Measurements from ENCODE around the gene CCDC106. TPM values are rescaled to one million over a fixed set of nuclear protein-coding genes. Genes with fewer than 3 reads are reported as not detected.

Gene CCDC106
- total RNA-seq, 4 donors from 2014 or later = 1.8 to 24.1 (median 8.4) TPM

DNA sequence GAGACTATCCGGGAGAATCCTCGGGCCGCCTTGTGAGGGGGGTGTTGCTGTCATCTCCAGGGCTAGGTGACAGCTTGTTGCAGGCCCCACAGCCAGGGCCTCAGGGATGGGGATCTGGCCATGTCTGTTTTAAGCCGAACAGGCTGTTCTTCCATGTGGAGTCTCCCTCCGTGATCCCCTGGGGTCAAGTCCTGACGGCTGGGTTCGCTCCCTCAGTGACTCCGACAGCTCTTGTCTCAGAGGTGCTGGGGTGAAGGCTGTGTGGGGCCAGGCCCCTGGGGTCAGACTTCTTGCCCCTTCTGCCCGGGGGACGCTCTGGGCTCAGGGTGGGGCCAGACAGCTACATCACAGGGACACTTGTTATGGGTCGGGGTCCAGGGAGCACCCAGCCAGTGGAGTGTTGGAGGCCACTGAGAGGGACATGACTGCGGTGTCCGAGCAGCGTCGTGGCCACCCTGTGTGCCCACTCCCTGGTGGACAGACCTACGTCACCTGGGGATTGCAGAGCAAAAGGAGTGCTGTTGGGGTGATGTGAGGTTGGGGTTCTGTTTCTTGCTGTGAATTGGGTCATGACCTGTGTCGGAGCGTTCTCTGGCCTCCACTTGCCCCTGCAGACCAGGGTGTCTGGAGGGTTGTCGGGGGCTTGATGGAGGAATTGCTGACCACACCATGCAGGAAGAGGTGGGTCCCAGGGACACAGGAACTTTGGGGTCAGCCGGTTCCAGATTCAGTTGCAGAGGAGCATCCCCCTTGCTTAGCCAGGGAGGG, 48.5 kb downstream of the CCDC106 start:
- TF ChIP-seq, protein P1, sequence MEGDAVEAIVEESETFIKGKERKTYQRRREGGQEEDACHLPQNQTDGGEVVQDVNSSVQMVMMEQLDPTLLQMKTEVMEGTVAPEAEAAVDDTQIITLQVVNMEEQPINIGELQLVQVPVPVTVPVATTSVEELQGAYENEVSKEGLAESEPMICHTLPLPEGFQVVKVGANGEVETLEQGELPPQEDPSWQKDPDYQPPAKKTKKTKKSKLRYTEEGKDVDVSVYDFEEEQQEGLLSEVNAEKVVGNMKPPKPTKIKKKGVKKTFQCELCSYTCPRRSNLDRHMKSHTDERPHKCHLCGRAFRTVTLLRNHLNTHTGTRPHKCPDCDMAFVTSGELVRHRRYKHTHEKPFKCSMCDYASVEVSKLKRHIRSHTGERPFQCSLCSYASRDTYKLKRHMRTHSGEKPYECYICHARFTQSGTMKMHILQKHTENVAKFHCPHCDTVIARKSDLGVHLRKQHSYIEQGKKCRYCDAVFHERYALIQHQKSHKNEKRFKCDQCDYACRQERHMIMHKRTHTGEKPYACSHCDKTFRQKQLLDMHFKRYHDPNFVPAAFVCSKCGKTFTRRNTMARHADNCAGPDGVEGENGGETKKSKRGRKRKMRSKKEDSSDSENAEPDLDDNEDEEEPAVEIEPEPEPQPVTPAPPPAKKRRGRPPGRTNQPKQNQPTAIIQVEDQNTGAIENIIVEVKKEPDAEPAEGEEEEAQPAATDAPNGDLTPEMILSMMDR (IDR thresholded peaks at IDR 0.05; ENCODE audit: low read depth) = no peak

DNA sequence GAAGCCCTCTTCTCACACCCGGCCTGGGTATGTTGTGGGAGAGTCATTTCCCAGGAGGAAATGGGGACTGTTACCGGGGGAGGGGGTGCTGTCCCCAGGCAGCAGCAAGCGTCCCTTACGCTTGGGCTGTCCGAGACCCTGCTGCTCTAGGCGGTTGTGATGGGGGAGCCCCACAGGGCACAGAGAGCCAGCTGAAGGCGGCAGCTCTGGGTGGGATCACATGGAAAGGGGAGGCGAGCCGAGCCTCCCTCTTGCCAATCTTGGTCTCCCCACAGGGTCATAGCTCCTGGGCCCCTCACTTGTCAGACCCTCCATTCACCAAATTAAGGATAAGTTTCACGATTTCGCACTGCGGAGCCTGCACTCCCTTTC, 49.0 kb downstream of the CCDC106 start:
- TF ChIP-seq, protein P1 (IDR thresholded peaks at IDR 0.05; ENCODE audit: low read depth) = no peak

DNA sequence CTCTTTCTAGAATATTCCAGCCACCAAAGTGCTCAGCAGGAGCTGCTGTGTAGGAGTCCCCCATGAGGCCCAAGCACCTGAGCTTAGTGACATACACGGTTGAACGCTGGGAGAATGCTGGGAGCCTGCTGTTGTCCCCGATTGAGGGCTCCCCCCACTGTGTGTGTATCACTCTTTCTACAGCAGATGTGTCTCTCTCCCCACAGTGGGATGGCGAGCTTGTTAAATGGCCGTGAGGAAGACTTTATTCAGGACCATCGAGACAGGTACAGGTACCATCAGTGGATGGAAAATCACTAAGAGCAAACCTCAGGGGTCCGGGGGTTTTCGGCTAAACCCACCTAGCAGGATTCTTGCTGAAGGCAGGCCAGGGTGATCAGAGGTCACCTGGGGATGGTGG, 49.7 kb downstream of the CCDC106 start:
- TF ChIP-seq, protein P1 (IDR thresholded peaks at IDR 0.05; ENCODE audit: low read depth) = no peak

GRCh38 chr19:55698256-55698655, 50.2 kb downstream of the CCDC106 start:
- TF ChIP-seq, protein P1 (IDR thresholded peaks at IDR 0.05; ENCODE audit: low read depth) = no peak

- TF ChIP-seq, protein P1 (IDR thresholded peaks at IDR 0.05; ENCODE audit: low read depth) = no peak
Observed at GRCh38 chr19:55699221-55699620, 51.2 kb downstream of the CCDC106 start.

GRCh38 chr19:55700813-55701212, 52.8 kb downstream of the CCDC106 start:
- TF ChIP-seq, protein P1 (IDR thresholded peaks at IDR 0.05; ENCODE audit: low read depth) = no peak

- TF ChIP-seq, protein P1 (IDR thresholded peaks at IDR 0.05; ENCODE audit: low read depth) = no peak
Observed at GRCh38 chr19:55702131-55702627, 54.2 kb downstream of the CCDC106 start.

Other genes with a start within 250 kb of the CCDC106 start
- 10 to 100 TPM in 1 of 4 donors, 1 to 10 TPM in 3; 4.1 to 12.8 (median 8.6) TPM for gene UBE2S, start 240.4 kb upstream of the CCDC106 start, total RNA-seq
- gene SHISA7, start 204.9 kb upstream of the CCDC106 start, total RNA-seq = under 1 TPM in 1 of 4 donors, not detected in 3; 0.16 TPM
- gene ISOC2, start 186.6 kb upstream of the CCDC106 start, total RNA-seq = 10 to 100 TPM; 38.2 to 62.4 (median 45.7) TPM
- gene C19orf85, start 183.5 kb upstream of the CCDC106 start, total RNA-seq = not detected
- 1 to 10 TPM in 3 of 4 donors, under 1 TPM in 1; 0.88 to 2.6 (median 2.3) TPM for gene ZNF628, start 171.6 kb upstream of the CCDC106 start, total RNA-seq
- gene NAT14, start 163.0 kb upstream of the CCDC106 start, total RNA-seq = 1 to 10 TPM; 1.0 to 2.3 (median 1.6) TPM
- 10 to 100 TPM in 2 of 4 donors, 1 to 10 TPM in 2; 2.1 to 16.7 (median 9.1) TPM for gene SSC5D, start 159.8 kb upstream of the CCDC106 start, total RNA-seq
- not detected for gene SBK2, start 111.1 kb upstream of the CCDC106 start, total RNA-seq
- not detected for gene SBK3, start 102.7 kb upstream of the CCDC106 start, total RNA-seq
- gene ZNF579, start 67.4 kb upstream of the CCDC106 start, total RNA-seq = 1 to 10 TPM in 1 of 4 donors, under 1 TPM in 2, not detected in 1; 0.51 to 5.3 (median 0.66) TPM
- gene FIZ1, start 48.7 kb upstream of the CCDC106 start, total RNA-seq = 10 to 100 TPM in 1 of 4 donors, 1 to 10 TPM in 3; 1.8 to 12.1 (median 2.7) TPM
- gene ZNF524, start 47.9 kb upstream of the CCDC106 start, total RNA-seq = 10 to 100 TPM in 3 of 4 donors, 1 to 10 TPM in 1; 3.8 to 33.5 (median 26.4) TPM
- gene ZNF865, start 42.6 kb upstream of the CCDC106 start, total RNA-seq = 1 to 10 TPM; 1.8 to 8.9 (median 3.6) TPM
- 1 to 10 TPM; 1.3 to 6.0 (median 2.3) TPM for gene ZNF784, start 23.6 kb upstream of the CCDC106 start, total RNA-seq
- gene ZNF580, start 7.2 kb upstream of the CCDC106 start, total RNA-seq = 10 to 100 TPM in 3 of 4 donors, 1 to 10 TPM in 1; 5.9 to 35.4 (median 12.3) TPM
- 10 to 100 TPM in 3 of 4 donors, 1 to 10 TPM in 1; 6.4 to 25.5 (median 19.0) TPM for gene ZNF581, start 4.6 kb upstream of the CCDC106 start, total RNA-seq
- 10 to 100 TPM; 51.8 to 96.8 (median 72.5) TPM for gene U2AF2, start 6.8 kb downstream of the CCDC106 start, total RNA-seq
- 100 to 1,000 TPM in 1 of 4 donors, 10 to 100 TPM in 3; 27.6 to 118 (median 59.7) TPM for gene EPN1, start 27.0 kb downstream of the CCDC106 start, total RNA-seq
- gene NLRP9, start 90.2 kb downstream of the CCDC106 start, total RNA-seq = not detected
- not detected for gene RFPL4A, start 110.9 kb downstream of the CCDC106 start, total RNA-seq
- gene RFPL4AL1, start 120.9 kb downstream of the CCDC106 start, total RNA-seq = not detected
- gene NLRP11, start 183.8 kb downstream of the CCDC106 start, total RNA-seq = not detected
- gene NLRP4, start 188.3 kb downstream of the CCDC106 start, total RNA-seq = not detected

Measured in subcutaneous adipose tissue (tissue), 4 donors.